Muscle of leg (tissue), 11 donors: ENCODE results near the gene PLEKHF1. TPM values are rescaled to one million over a fixed set of nuclear protein-coding genes. Genes with fewer than 3 reads are reported as not detected.

Experiments used
- DNase-seq: peaks from one replicate; pipeline ENCODE4 v3.0.0; 2013
- H3K27ac ChIP-seq: one replicate; pipeline ENCODE4 v1.5.1; 2013; ENCODE audit warnings: mild to moderate bottlenecking, low read length, control low read depth
- H3K27me3 ChIP-seq: one replicate; pipeline ENCODE4 v1.6.1; 2013; ENCODE audit warnings: low read length; ENCODE audit not compliant: control insufficient read depth, insufficient read depth
- H3K36me3 ChIP-seq: one replicate; pipeline ENCODE4 v1.6.1; 2013; ENCODE audit warnings: low read length; ENCODE audit not compliant: control insufficient read depth, insufficient read depth
- H3K4me1 ChIP-seq: one replicate; pipeline ENCODE4 v1.6.1; 2013; ENCODE audit warnings: low read length; ENCODE audit not compliant: control insufficient read depth, insufficient read depth
- H3K4me3 ChIP-seq: one replicate; pipeline ENCODE4 v1.5.1; 2013; ENCODE audit warnings: low read length, control low read depth
- H3K9me3 ChIP-seq: replicated peaks from 2 replicates; pipeline ENCODE4 v1.6.1; 2013; ENCODE audit warnings: low read depth, low read length; ENCODE audit not compliant: control insufficient read depth
- WGBS: methylation state at CpG from one replicate; pipeline ENCODE4 v1.1.5; 2013; ENCODE audit warnings: missing lambda C conversion rate; ENCODE audit not compliant: insufficient coverage; 5-methylcytosine and 5-hydroxymethylcytosine counted together
- polyA plus RNA-seq, 8 donors: library from polyadenylated mRNA; unstranded; fragments of 120-200 nt; gene quantifications; one replicate each; pipeline versions ENCODE4 v1.2.1 to v1.2.3, GENCODE V29; 2013; ENCODE audit warnings: inconsistent platforms in 1 of 8, low replicate concordance in 1 of 8; ENCODE audit not compliant: insufficient read length in 8 of 8, insufficient read depth in 1 of 8
- total RNA-seq: library from RNA; stranded (reverse); fragments of 120-200 nt; gene quantifications from one replicate; pipeline ENCODE4 v1.2.4, GENCODE V29; 2013

PLEKHF1 gene
- total and polyA plus RNA-seq, 9 donors: 3.2 to 7.0 (median 4.5) TPM

DNA sequence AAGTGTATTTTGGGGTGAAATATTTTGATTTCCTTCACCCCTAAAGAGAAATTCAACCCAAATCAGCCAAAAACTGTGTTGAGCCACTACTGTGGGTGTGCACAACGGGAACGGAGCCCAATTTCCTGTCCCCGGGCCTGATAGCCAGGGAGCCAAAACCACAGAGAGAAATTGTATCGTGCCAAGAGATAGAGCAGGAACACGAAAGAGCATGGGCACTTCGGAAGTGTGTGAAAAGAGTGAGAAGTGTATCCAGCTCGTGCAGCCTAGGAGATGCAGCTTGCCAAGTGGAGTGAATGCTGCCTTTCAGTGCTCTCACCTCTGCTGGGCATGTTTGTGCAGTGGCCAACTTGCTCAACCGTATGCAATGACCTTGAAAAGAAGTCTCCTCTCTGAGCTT lies 19.4 kb upstream of the PLEKHF1 start:
- Histone ChIP-seq H3K4me3 (no peak overlapping the region), H3K27me3 (peaks cover 5% of the 10 kb centered on the region), H3K36me3 (no peaks in the 10 kb centered on the region), H3K9me3 (no peaks in the 10 kb centered on the region), H3K27ac (no peak overlapping the region), H3K4me1 (peaks cover 2% of the 10 kb centered on the region)
- WGBS: 19% methylated on average over 8 of the region's 8 CpGs
- DNase-seq: no peak

DNA sequence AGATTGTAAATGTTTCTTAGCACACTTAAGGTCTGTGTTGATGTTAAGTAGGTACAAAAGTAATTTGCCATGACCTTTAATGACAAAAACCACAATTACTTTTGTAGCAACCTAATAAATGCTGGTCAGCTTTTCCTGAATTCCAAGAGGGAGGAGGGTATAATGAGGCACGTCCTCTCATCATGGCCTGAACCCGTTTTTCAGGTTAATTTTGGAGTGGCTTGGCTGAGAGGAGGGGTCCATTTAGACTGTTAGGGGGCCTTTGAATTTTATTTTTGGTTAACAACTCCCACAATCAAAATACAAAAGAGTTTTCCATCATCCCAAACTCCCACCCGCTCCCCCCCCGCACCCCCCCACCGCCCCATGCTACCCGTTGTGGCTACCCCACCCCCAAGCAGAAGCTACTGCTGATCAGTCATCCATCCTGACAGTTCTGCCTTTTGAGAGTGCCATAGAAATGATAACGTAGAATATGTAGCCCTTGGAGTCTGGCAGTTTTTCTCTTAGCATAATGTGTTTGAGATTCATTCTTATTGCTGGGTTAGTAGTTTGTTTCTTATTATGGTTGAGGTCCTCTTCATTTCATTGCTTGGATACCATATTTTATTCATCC lies 14.4 kb upstream of the PLEKHF1 start:
- peaks cover 4% of the 10 kb centered on the region for H3K27me3 ChIP-seq
- no peak for DNase-seq
- H3K27ac ChIP-seq: no peak overlapping the region
- H3K4me3 ChIP-seq: no peak overlapping the region
- no CpG with 5 or more reads among the region's 7 CpGs for WGBS
- H3K36me3 ChIP-seq: no peaks in the 10 kb centered on the region
- H3K9me3 ChIP-seq: no peaks in the 10 kb centered on the region
- no peaks in the 10 kb centered on the region for H3K4me1 ChIP-seq

DNA sequence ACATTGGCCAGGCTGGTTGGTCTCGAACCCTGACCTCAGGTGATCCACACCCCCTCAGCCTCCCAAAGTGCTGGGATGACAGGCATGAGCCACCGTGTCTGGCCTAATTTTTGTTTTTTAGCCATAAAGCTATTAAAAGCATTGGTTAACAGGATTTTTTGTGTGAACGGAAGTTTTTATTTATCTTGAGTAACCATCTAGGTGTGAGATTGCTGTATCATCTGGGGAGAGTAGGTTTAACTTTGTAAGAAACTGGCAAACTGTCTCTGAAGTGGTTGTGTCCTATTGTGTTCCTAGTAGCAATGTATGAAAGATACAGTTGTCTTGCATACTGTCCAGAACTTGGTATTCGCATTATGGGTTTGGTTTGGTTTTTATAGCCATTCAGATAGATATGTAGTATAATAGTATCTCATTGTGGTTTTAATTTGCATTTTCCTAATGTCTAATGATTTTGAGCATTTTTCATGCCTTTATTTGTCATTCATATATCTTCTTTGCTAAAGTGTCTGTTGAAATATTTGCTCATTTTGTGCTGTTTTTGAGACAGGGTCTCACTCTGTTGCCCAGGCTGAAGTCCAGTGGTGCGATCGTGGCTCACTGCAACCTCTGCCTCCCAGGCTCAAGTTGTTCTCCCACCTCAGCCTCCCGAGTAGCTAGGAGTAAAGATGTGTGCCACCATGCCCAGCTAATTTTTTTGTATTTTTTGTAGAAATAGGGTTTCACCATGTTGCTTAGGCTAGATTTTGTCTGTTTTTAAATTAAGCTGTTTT lies 13.5 kb upstream of the PLEKHF1 start:
- no peaks in the 10 kb centered on the region for H3K9me3 ChIP-seq
- H3K4me3 ChIP-seq: no peak overlapping the region
- no peak for DNase-seq
- H3K27me3 ChIP-seq: peaks cover 4% of the 10 kb centered on the region
- no peaks in the 10 kb centered on the region for H3K4me1 ChIP-seq
- WGBS: 100% methylated on average over 1 of the region's 7 CpGs
- no peaks in the 10 kb centered on the region for H3K36me3 ChIP-seq
- no peak overlapping the region for H3K27ac ChIP-seq

GRCh38 chr19:29653398-29653797 lies 11.9 kb upstream of the PLEKHF1 start:
- Histone ChIP-seq H3K36me3 (no peaks in the 10 kb centered on the region), H3K4me3 (no peak overlapping the region), H3K9me3 (no peaks in the 10 kb centered on the region), H3K27ac (no peak overlapping the region), H3K27me3 (peaks cover 4% of the 10 kb centered on the region), H3K4me1 (no peaks in the 10 kb centered on the region)
- 100% methylated on average over 1 of the region's 5 CpGs for WGBS
- no peak for DNase-seq

- Histone ChIP-seq H3K4me3 (no peak overlapping the region), H3K4me1 (no peaks in the 10 kb centered on the region), H3K36me3 (no peaks in the 10 kb centered on the region), H3K27me3 (peaks cover 4% of the 10 kb centered on the region), H3K9me3 (no peaks in the 10 kb centered on the region), H3K27ac (no peak overlapping the region)
- no peak for DNase-seq
- 43% methylated on average over 1 of the region's 4 CpGs for WGBS
Observed at GRCh38 chr19:29655648-29656335, 9.5 kb upstream of the PLEKHF1 start.

DNA sequence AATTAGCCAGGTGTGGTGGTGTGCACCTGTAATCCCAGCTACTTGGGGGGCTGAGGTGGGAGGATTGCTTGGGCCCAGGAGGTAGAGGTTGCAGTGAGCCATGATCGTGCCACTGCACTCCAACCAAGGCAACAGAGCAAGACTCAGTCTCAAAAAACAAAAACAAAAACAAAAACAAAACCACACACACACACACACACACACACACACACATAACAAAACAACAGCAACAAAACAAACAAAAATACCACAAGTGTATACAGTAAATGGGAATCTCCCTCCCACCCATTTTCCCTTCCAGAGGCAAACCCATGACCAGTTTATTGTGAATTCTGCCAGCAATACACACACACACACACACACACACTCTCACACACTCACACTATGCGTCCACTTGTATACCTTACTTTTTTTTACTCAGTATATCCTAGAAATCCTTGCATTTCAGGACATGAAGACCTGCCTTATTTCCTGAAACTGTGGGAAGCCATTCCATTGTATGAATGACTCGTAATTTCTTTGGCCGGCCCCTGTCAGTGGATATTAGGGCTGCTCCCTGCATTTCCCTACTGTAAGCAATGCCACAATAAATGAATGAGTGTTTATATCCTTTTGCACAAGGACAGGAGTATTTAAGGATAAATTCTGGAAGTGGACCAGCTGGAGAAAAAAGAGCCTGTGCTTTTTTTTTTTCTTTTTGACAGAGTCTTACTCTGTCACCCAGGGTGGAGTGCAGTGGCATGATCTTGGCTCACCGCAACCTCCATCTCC lies 6.9 kb upstream of the PLEKHF1 start:
- Histone ChIP-seq H3K27ac (no peak overlapping the region), H3K36me3 (no peaks in the 10 kb centered on the region), H3K4me3 (no peak overlapping the region), H3K9me3 (no peaks in the 10 kb centered on the region), H3K27me3 (peaks cover 2% of the 10 kb centered on the region), H3K4me1 (peaks cover 13% of the 10 kb centered on the region)
- WGBS: 70% methylated on average over 2 of the region's 5 CpGs
- no peak for DNase-seq

- no peak for DNase-seq
- H3K4me3 ChIP-seq: no peak overlapping the region
- H3K9me3 ChIP-seq: no peaks in the 10 kb centered on the region
- H3K27me3 ChIP-seq: no peaks in the 10 kb centered on the region
- peaks cover 28% of the 10 kb centered on the region for H3K4me1 ChIP-seq
- H3K27ac ChIP-seq: no peak overlapping the region
- H3K36me3 ChIP-seq: no peaks in the 10 kb centered on the region
- 80% methylated on average over 1 of the region's 10 CpGs for WGBS
Observed at GRCh38 chr19:29660835-29661234, 4.4 kb upstream of the PLEKHF1 start.

DNA sequence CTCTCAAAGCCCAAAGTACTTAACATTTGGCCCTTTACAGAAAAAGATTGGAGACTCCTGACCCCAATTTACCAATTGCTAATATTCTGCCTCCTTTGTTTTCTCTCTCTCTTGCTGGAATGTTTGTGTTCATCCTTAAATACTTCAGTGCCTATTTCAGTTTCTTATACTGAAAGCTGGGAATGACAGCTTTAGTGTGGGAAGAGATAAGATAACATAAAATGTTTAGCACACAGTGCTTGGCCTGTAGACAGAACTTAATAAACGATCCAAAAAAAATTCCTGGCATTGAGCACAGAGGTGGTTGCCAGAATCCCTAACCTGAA lies 3.0 kb upstream of the PLEKHF1 start:
- 40% methylated on average over 1 of the region's 1 CpG for WGBS
- H3K4me3 ChIP-seq: no peak overlapping the region
- no peaks in the 10 kb centered on the region for H3K36me3 ChIP-seq
- DNase-seq: no peak
- H3K27ac ChIP-seq: peak overlapping the region; percentile 88
- peaks cover 8% of the 10 kb centered on the region for H3K27me3 ChIP-seq
- H3K4me1 ChIP-seq: peaks cover 43% of the 10 kb centered on the region
- no peaks in the 10 kb centered on the region for H3K9me3 ChIP-seq

DNA sequence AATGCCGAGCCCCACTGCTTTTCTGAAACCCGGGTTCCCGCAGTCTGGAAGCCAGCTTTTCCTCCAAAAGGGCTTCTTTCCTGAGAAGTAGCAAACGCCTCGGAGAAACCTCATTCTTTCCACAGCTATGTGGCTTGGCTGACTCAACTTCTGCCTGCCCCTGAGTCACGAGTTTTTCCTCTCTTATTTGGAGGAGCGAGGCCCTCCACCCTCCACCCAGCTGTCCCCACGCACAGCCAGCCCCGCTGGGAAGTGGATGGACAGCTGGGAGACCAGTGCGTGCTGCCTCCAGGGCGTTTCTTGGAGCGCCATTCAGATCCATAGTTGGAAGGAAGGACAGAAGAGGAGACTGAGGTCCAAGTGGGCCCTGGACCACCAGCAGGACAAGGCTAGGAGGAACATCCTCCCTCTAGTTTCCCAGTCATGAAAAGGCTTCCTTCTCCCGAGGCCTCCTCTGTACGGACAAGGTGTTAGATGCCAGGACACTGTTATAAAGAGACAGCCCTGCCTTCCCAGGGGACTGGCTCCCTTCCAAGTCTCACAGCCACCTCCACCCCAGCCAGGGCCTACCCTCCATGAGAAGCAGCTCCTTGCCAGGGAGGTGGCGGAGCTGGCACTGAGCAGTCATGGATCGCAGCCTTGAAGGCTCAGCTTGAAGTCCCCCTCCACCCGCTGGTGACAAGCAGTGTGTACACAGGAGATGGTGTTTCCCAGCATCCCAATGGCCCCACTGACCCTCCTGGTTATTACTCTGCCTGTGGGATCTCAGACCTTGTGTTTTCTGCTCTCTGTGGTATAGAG lies 2.5 kb upstream of the PLEKHF1 start:
- Histone ChIP-seq H3K27ac (peak overlapping the region; percentile 88), H3K36me3 (no peaks in the 10 kb centered on the region), H3K9me3 (no peaks in the 10 kb centered on the region), H3K4me3 (no peak overlapping the region), H3K4me1 (peaks cover 46% of the 10 kb centered on the region), H3K27me3 (peaks cover 9% of the 10 kb centered on the region)
- 36% methylated on average over 12 of the region's 17 CpGs for WGBS
- DNase-seq: peak; percentile 95
